HG03460 (cell line): ENCODE measurements around the gene ZNF598.
A peak's percentile ranks its signal among the peaks of the same experiment; 100 is the strongest.
"Not testable (repeated sequence)": the region's sequence is repeated elsewhere in the genome, so short reads cannot be mapped to it uniquely, and the experiment has no call there.

Source experiments
- ATAC-seq: cut with Tn5 transposase; IDR thresholded peaks from one replicate; pipeline ENCODE4 v1.9.1; 2021; ENCODE audit not compliant: unreplicated experiment

Gene ZNF598

DNA sequence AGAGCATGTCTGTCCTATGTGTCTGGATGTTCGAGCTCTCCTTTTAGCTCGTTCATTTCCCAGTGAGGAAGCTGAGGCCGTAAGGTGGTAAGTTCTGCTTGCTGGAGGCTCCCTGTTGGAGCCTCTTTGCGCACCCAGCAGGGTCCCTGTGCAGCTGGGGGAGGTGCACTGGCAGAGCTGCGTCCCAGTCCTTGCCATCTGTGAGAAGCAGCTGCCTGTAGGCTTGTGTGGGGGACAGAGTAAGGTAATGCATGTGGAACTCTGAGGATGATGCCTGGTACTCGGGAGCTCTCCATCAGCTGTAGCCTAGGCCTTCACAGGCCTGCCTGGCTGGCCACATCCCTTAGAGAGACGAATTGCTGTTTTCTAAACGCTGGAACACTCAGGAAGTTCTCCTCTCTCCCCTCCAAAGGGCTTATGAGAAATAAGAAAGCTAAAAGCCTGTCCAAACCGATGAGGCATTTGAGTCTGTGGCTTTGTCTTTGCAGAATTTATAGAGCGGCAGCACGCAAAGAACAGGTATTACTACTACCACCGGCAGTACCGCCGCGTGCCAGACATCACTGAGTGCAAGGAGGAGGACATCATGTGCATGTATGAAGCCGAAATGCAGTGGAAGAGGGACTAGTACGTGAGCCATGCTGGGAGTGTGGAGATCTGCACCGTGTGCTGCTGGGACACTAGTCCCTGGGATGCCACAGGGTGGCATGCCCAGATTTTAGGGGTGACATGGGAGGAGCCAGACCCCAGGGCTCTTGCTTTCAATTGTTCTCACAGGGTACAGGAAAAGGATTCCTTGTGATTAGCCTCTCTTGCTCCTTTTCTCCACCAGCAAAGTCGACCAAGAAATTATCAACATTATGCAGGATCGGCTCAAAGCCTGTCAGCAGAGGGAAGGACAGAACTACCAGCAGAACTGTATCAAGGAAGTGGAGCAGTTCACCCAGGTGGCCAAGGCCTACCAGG lies 48.7 kb downstream of the ZNF598 start:
- no peak for ATAC-seq

DNA sequence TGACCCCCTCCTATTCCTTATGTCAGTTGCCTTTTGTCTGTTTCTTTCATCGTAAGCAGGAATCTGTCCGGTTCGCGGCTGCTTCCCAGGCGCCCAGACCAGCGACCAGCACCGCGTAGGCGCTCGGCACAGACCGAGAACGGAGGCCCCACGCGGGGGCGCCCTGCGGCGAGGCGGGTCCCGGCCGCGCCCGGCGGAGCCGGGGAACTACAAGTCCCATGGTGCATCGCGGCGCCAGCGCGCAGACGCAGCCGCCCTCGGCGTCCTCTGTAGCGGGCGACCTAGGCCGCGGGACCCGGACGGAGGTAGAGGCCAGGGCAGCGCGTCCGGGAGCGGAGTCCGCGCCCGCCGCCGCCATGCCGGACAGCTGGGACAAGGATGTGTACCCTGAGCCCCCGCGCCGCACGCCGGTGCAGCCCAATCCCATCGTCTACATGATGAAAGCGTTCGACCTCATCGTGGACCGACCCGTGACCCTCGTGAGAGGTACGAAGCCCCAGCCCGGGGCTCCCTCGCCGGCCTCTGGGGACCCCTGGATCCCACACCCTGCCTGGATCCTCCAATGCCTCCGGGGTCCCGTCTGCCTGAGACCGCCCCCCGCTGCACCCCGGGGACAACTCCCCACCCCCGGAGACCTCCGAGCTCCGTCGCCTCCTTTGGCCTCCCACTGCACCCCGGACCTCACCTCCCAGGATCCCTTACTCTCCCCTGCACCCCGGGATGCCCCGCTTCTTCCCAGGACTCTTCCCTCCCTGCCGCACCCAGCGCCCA lies 50.2 kb downstream of the ZNF598 start, which contains the start of gene NDUFB10:
NDUFB10 (plus strand) TSS at position 270 of the 771 bp plus-strand sequence; CDS start at position 357, 87 bp downstream.
- peak; percentile 60 for ATAC-seq

GRCh38 chr16:1958715-1959268 lies 50.8 kb downstream of the ZNF598 start:
- no peak for ATAC-seq

- ATAC-seq: not testable (repeated sequence)
These were observed 51.5 kb downstream of the ZNF598 start for GRCh38 chr16:1958143-1958491.

DNA sequence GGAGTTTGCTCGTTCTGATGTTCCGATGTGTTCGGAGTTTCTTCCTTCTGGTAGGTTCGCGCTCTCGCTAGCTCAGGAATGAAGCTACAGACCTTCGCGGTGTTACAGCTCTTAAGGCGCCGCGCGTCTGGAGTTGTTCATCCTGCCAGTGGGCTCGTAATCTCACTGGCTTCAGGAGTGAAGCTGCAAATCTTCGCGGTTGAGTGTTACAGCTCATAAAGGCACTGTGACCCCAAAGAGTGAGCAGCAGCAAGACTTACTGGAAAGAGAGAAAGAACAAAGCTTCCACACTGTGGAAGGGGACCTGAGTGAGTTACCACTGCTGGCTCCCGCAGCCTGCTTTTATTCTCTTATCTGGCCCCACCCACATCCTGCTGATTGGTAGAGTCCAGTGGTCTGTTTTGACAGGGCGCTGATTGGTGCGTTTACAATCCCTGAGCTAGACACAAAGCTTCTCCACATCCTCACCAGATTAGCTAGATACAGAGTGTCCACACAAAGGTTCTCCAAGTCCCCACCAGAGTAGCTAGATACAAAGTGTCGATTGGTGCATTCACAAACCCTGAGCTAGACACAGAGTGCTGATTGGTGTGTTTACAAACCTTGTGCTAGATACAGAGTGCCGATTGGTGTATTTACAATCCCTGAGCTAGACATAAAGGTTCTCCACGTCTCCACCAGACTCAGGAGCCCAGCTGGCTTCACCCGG lies 52.0 kb downstream of the ZNF598 start:
- ATAC-seq: not testable (repeated sequence)

- ATAC-seq: no peak
These were observed 55.9 kb downstream of the ZNF598 start for GRCh38 chr16:1953734-1954133.

DNA sequence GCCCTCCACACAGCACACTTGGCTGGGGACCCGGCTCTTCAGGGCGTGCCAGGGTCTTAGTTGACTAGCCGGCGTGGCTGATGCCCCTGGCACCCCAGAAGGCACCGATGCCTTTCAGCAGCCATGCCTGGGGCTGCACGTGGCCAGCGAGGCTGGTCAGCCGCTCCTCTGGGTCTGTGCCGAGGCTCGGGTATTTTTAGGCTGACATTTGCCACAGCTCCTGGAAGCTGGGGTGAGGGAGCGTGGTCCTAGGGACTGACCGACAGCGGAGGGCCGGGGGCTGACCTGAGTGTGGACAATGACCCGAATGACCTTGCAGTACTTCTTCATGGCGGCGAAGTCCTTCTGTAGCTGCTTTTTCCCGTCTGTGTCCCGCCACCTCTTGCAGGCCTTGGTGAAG lies 59.1 kb downstream of the ZNF598 start:
- no peak for ATAC-seq

GRCh38 chr16:1950047-1950446 lies 59.6 kb downstream of the ZNF598 start:
- no peak for ATAC-seq

DNA sequence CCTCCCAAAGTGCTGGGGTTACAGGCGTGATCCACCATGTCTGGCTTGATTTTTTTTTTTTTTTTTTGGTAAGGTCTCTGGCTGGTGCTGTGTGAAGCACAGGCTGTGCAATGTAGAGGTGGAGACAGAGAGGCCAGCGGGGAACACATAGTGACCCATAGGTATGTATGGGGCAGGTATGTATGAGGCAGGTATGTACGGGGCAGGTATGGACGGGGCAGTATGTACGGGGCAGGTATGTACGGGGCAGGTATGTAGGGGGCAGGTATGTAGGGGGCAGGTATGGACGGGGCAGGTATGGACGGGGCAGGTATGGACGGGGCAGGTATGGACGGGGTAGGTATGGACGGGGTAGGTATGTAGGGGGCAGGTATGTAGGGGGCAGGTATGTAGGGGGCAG lies 60.1 kb downstream of the ZNF598 start:
- no peak for ATAC-seq
